ENCODE data around the gene ASPA.
"Not testable (repeated sequence)": the region's sequence is repeated elsewhere in the genome, so short reads cannot be mapped to it uniquely, and the experiment has no call there.

Gene ASPA

GRCh38 chr17:3440451-3440850 lies 35.3 kb upstream of the ASPA start:
- Histone ChIP-seq H3K9ac (ENCODE audit: low read length) (no peak overlapping the region), H4K20me1 (ENCODE audit: insufficient read depth, low read length) (no peaks in the 10 kb centered on the region)

GRCh38 chr17:3447625-3448024 lies 28.2 kb upstream of the ASPA start:
- Histone ChIP-seq H3K9ac (ENCODE audit: low read length) (no peak overlapping the region), H3K79me2 (ENCODE audit: low read length) (no peaks in the 10 kb centered on the region), H3K27me3 (replicated peaks; ENCODE audit: insufficient read depth, low read length) (no peaks in the 10 kb centered on the region), H3K4me3 (ENCODE audit: low read length) (no peak overlapping the region), H4K20me1 (ENCODE audit: insufficient read depth, low read length) (no peaks in the 10 kb centered on the region), H3K27ac (ENCODE audit: low read length) (no peak overlapping the region), H3F3A (ENCODE audit: insufficient read depth, low read length) (no peaks in the 10 kb centered on the region), H3K9me3 (replicated peaks; ENCODE audit: insufficient read depth, low read length) (no peaks in the 10 kb centered on the region), H3K36me3 (replicated peaks; ENCODE audit: insufficient read depth, low read length) (no peaks in the 10 kb centered on the region), H3K4me1 (ENCODE audit: low read length) (no peaks in the 10 kb centered on the region), H2AFZ (ENCODE audit: low read length) (no peak overlapping the region), H3K4me2 (ENCODE audit: low read depth, low read length) (no peak overlapping the region), H3K9me2 (replicated peaks; ENCODE audit: insufficient read depth, low read length) (no peaks in the 10 kb centered on the region)
- no peak for TF ChIP-seq EZH2 (optimal IDR thresholded peaks at IDR 0.05; ENCODE audit: low read depth, low read length)
- peak; percentile 35 for TF ChIP-seq CTCF (IDR thresholded peaks at IDR 0.05; ENCODE audit: low read length)
- TF ChIP-seq EZH2phosphoT487 (IDR thresholded peaks at IDR 0.05; ENCODE audit: low read length): no peak
- DNase-seq: no peak

More at GRCh38 chr17:3440451-3440850, 35.3 kb upstream of the ASPA start:
- H2AFZ ChIP-seq (ENCODE audit: low read length): no peak overlapping the region
- DNase-seq: no peak
- H3K4me3 ChIP-seq (ENCODE audit: low read length): no peak overlapping the region
- H3K9me2 ChIP-seq (replicated peaks; ENCODE audit: insufficient read depth, low read length): no peaks in the 10 kb centered on the region
- no peak overlapping the region for H3K27ac ChIP-seq (ENCODE audit: low read length)
- H3K27me3 ChIP-seq (replicated peaks; ENCODE audit: insufficient read depth, low read length): no peaks in the 10 kb centered on the region
- H3K9me3 ChIP-seq (replicated peaks; ENCODE audit: insufficient read depth, low read length): no peaks in the 10 kb centered on the region
- H3K4me1 ChIP-seq (ENCODE audit: low read length): no peaks in the 10 kb centered on the region
- H3K4me2 ChIP-seq (ENCODE audit: low read depth, low read length): no peak overlapping the region
- no peaks in the 10 kb centered on the region for H3F3A ChIP-seq (ENCODE audit: insufficient read depth, low read length)
- H3K79me2 ChIP-seq (ENCODE audit: low read length): no peaks in the 10 kb centered on the region
- TF ChIP-seq EZH2phosphoT487 (IDR thresholded peaks at IDR 0.05; ENCODE audit: low read length) (no peak), CTCF (IDR thresholded peaks at IDR 0.05; ENCODE audit: low read length) (no peak), EZH2 (optimal IDR thresholded peaks at IDR 0.05; ENCODE audit: low read depth, low read length) (no peak)
- H3K36me3 ChIP-seq (replicated peaks; ENCODE audit: insufficient read depth, low read length): no peaks in the 10 kb centered on the region

- H3K27ac ChIP-seq (ENCODE audit: low read length): no peak overlapping the region
Measured at GRCh38 chr17:3448059-3448665, 27.6 kb upstream of the ASPA start.

GRCh38 chr17:3466355-3466754 lies 9.4 kb upstream of the ASPA start:
- not testable (repeated sequence) for H3K9ac ChIP-seq (ENCODE audit: low read length); H3F3A ChIP-seq (ENCODE audit: insufficient read depth, low read length); H3K9me2 ChIP-seq (replicated peaks; ENCODE audit: insufficient read depth, low read length); H4K20me1 ChIP-seq (ENCODE audit: insufficient read depth, low read length); H3K79me2 ChIP-seq (ENCODE audit: low read length); H3K4me2 ChIP-seq (ENCODE audit: low read depth, low read length); H2AFZ ChIP-seq (ENCODE audit: low read length); H3K27ac ChIP-seq (ENCODE audit: low read length); DNase-seq; H3K4me1 ChIP-seq (ENCODE audit: low read length); H3K36me3 ChIP-seq (replicated peaks; ENCODE audit: insufficient read depth, low read length); H3K4me3 ChIP-seq (ENCODE audit: low read length); H3K27me3 ChIP-seq (replicated peaks; ENCODE audit: insufficient read depth, low read length); H3K9me3 ChIP-seq (replicated peaks; ENCODE audit: insufficient read depth, low read length)

More at GRCh38 chr17:3448059-3448665, 27.6 kb upstream of the ASPA start:
- Histone ChIP-seq H3K4me1 (ENCODE audit: low read length) (no peaks in the 10 kb centered on the region), H4K20me1 (ENCODE audit: insufficient read depth, low read length) (no peaks in the 10 kb centered on the region), H3K79me2 (ENCODE audit: low read length) (no peaks in the 10 kb centered on the region), H3K4me2 (ENCODE audit: low read depth, low read length) (no peak overlapping the region), H3K9me3 (replicated peaks; ENCODE audit: insufficient read depth, low read length) (no peaks in the 10 kb centered on the region), H3K36me3 (replicated peaks; ENCODE audit: insufficient read depth, low read length) (no peaks in the 10 kb centered on the region), H2AFZ (ENCODE audit: low read length) (no peak overlapping the region), H3K9ac (ENCODE audit: low read length) (no peak overlapping the region), H3K4me3 (ENCODE audit: low read length) (no peak overlapping the region), H3K27me3 (replicated peaks; ENCODE audit: insufficient read depth, low read length) (no peaks in the 10 kb centered on the region), H3K9me2 (replicated peaks; ENCODE audit: insufficient read depth, low read length) (no peaks in the 10 kb centered on the region), H3F3A (ENCODE audit: insufficient read depth, low read length) (no peaks in the 10 kb centered on the region)
- no peak for TF ChIP-seq EZH2 (optimal IDR thresholded peaks at IDR 0.05; ENCODE audit: low read depth, low read length)
- TF ChIP-seq EZH2phosphoT487 (IDR thresholded peaks at IDR 0.05; ENCODE audit: low read length): no peak
- TF ChIP-seq CTCF (IDR thresholded peaks at IDR 0.05; ENCODE audit: low read length): no peak
- DNase-seq: no peak
